Spleen (tissue), 11 donors: ENCODE measurements around the gene FAM240A. TPM values are rescaled to one million over a fixed set of nuclear protein-coding genes. Genes with fewer than 3 reads are reported as not detected.

ENCODE experiments used
- DNase-seq: peaks from one replicate; pipeline ENCODE4 v3.0.0-alpha.2; 2020
- H3K27ac ChIP-seq, 8 donors: fragments of 200-600 bp; sonication (generic) in 7 of 8; 1 replicate in 4 of 8; 2 replicates in 4 of 8; pipeline versions ENCODE4 v1.5.0 to v1.8.0; 2016 to 2021; ENCODE audit warnings: inconsistent platforms in 4 of 8, mild to moderate bottlenecking in 4 of 8, moderate library complexity in 1 of 8
- H3K27me3 ChIP-seq, 7 donors: fragments of 200-600 bp; sonication (generic) in 6 of 7; replicated peaks in 1 of 7; 1 replicate in 4 of 7; 2 replicates in 3 of 7; pipeline versions ENCODE4 v1.5.0 to v1.8.0; 2016 to 2021; ENCODE audit warnings: inconsistent platforms in 3 of 7, mild to moderate bottlenecking in 1 of 7
- H3K36me3 ChIP-seq, 6 donors: fragments of 200-600 bp; sonication (generic) in 5 of 6; 1 replicate in 4 of 6; 2 replicates in 2 of 6; pipeline versions ENCODE4 v1.5.0 to v1.8.0; 2016 to 2021; ENCODE audit warnings: inconsistent platforms in 2 of 6
- H3K4me1 ChIP-seq, 6 donors: fragments of 200-600 bp; sonication (generic) in 5 of 6; 1 replicate in 3 of 6; 2 replicates in 3 of 6; pipeline versions ENCODE4 v1.5.0 to v1.8.0; 2016 to 2021; ENCODE audit warnings: inconsistent platforms in 3 of 6
- H3K4me3 ChIP-seq, 8 donors: fragments of 200-600 bp; sonication (generic) in 7 of 8; 1 replicate in 4 of 8; 2 replicates in 4 of 8; pipeline versions ENCODE4 v1.5.0 to v1.8.0; 2016 to 2021; ENCODE audit warnings: inconsistent platforms in 4 of 8, mild to moderate bottlenecking in 4 of 8, moderate library complexity in 2 of 8
- H3K9me3 ChIP-seq, 8 donors: fragments of 200-600 bp; sonication (generic) in 7 of 8; 1 replicate in 4 of 8; 2 replicates in 4 of 8; pipeline versions ENCODE4 v1.5.0 to v1.8.0; 2016 to 2021; ENCODE audit warnings: inconsistent platforms in 4 of 8
- CTCF ChIP-seq, 11 experiments: fragments of 200-600 bp in 7 of 11; fragments of 450-650 bp in 4 of 11; sonication (generic) in 4 of 11; IDR thresholded peaks in 8 of 11; conservative IDR thresholded peaks in 3 of 11; 1 replicate in 7 of 11; 2 replicates in 4 of 11; pipeline versions ENCODE4 v1.4.0 to v1.8.0; 2016 to 2021; ENCODE audit warnings: antibody characterized with exemption in 11 of 11, inconsistent platforms in 4 of 11, mild to moderate bottlenecking in 1 of 11
- POLR2A ChIP-seq, 3 donors: fragments of 450-650 bp; IDR thresholded peaks; one replicate each; pipeline ENCODE4 v1.5.1; 2017; ENCODE audit warnings: antibody characterized with exemption in 3 of 3, mild to moderate bottlenecking in 1 of 3
- POLR2AphosphoS5 ChIP-seq, 3 donors: sonication (generic); formaldehyde crosslinking; IDR thresholded peaks; one replicate each; pipeline ENCODE4 v1.5.1; 2017; ENCODE audit warnings: antibody characterized with exemption in 3 of 3
- WGBS, 5 donors: extraction: QIAGEN DNeasy Blood & Tissue Kit in 3 of 5; methylation state at CpG; one replicate each; pipeline versions ENCODE4 v1.1.5 to v1.1.7; 2013 to 2018; 5-methylcytosine and 5-hydroxymethylcytosine counted together
- intact Hi-C: fragments of 100-400 bp; cut with DNase I; formaldehyde crosslinking; loops from one replicate; pipeline ENCODE4 v1.15.0; 2023; ENCODE audit warnings: low total_unique reads
- polyA plus RNA-seq, 3 donors: library from polyadenylated mRNA; stranded (reverse); fragments of 200-250 nt; gene quantifications; one replicate each; pipeline ENCODE4 v1.2.1, GENCODE V29; 2013
- total RNA-seq, 7 donors: library from RNA; depleted of rRNA in 3 of 7; stranded (reverse); fragments of >200 nt in 3 of 7; fragmentation: NEBNext Ultra II Directional in 4 of 7; extraction: Animal tissue kit (Norgen Biotek cat#: 25700) in 4 of 7; gene quantifications; one replicate each; pipeline versions ENCODE4 v1.1.0 to v1.2.1, GENCODE V29; 2016 to 2021
- donor health status: healthy with polysubstance abuse.
- donor health status: DM: no; HTN: no; CAD: no; lungs with moderate emphysema.
- donor health status: DM: no; HTN: no; CAD: no.
- donor health status: Bipolar disorder and iron deficiency.
- donor health status: healthy.
- donor health status: DM: no; HTN: no; CAD: no.
- donor health status: DM: yes; HTN: yes; CAD: no.

The FAM240A gene
- total and polyA plus RNA-seq, 10 donors: 0.13 TPM; not detected in 9

GRCh38 chr3:46599590-46599989, 12.7 kb upstream of the FAM240A start:
- no peaks in the 10 kb centered on the region for H3K27me3 ChIP-seq
- intact Hi-C loops: no loop called here
- TF ChIP-seq POLR2AphosphoS5 (IDR thresholded peaks at IDR 0.05): no peak
- no peak for TF ChIP-seq CTCF (IDR thresholded peaks at IDR 0.05 in 8 of 11, conservative IDR thresholded peaks at IDR 0.05 in 3 of 11)
- TF ChIP-seq POLR2A (IDR thresholded peaks at IDR 0.05): no peak
- WGBS, 5 donors: 76 to 96% (median 87%) methylated on average over 5 of the region's 5 CpGs
- peaks cover 0 to 14% (median 3%) of the 10 kb centered on the region in 6 donors for H3K4me1 ChIP-seq
- no peak for DNase-seq
- no peak overlapping the region for H3K4me3 ChIP-seq
- H3K9me3 ChIP-seq: no peaks in the 10 kb centered on the region
- H3K27ac ChIP-seq: no peak overlapping the region
- no peaks in the 10 kb centered on the region for H3K36me3 ChIP-seq

- Histone ChIP-seq H3K27me3 (no peaks in the 10 kb centered on the region), H3K4me3 (no peak overlapping the region), H3K9me3 (no peaks in the 10 kb centered on the region), H3K27ac (no peak overlapping the region), H3K4me1 (peaks cover 0 to 14% (median 3%) of the 10 kb centered on the region in 6 donors), H3K36me3 (no peaks in the 10 kb centered on the region)
- TF ChIP-seq CTCF (IDR thresholded peaks at IDR 0.05 in 8 of 11, conservative IDR thresholded peaks at IDR 0.05 in 3 of 11): no peak
- TF ChIP-seq POLR2A (IDR thresholded peaks at IDR 0.05): no peak
- no peak for TF ChIP-seq POLR2AphosphoS5 (IDR thresholded peaks at IDR 0.05)
- 58 to 77% (median 62%) methylated on average over 1 of the region's 1 CpG for WGBS, 5 donors
- intact Hi-C loops: no loop called here
- DNase-seq: no peak
These were observed 8.8 kb upstream of the FAM240A start for GRCh38 chr3:46603446-46604046.

- no peaks in the 10 kb centered on the region for H3K27me3 ChIP-seq
- H3K27ac ChIP-seq: no peak overlapping the region
- no peaks in the 10 kb centered on the region for H3K36me3 ChIP-seq
- intact Hi-C loops: no loop called here
- TF ChIP-seq CTCF (IDR thresholded peaks at IDR 0.05 in 8 of 11, conservative IDR thresholded peaks at IDR 0.05 in 3 of 11) (no peak), POLR2A (IDR thresholded peaks at IDR 0.05) (no peak), POLR2AphosphoS5 (IDR thresholded peaks at IDR 0.05) (no peak)
- no peak overlapping the region for H3K4me3 ChIP-seq
- DNase-seq: no peak
- H3K9me3 ChIP-seq: no peaks in the 10 kb centered on the region
- H3K4me1 ChIP-seq: peaks cover 0 to 20% (median 3%) of the 10 kb centered on the region in 6 donors
- WGBS, 5 donors: 57 to 73% (median 68%) methylated on average over 2 of the region's 2 CpGs
These were observed 8.2 kb upstream of the FAM240A start for GRCh38 chr3:46604127-46604526.

GRCh38 chr3:46607603-46608028, 4.7 kb upstream of the FAM240A start:
- Histone ChIP-seq H3K4me3 (no peak overlapping the region), H3K27me3 (no peaks in the 10 kb centered on the region), H3K27ac (no peak overlapping the region), H3K36me3 (no peaks in the 10 kb centered on the region), H3K4me1 (peaks cover 0 to 27% (median 3%) of the 10 kb centered on the region in 6 donors), H3K9me3 (no peaks in the 10 kb centered on the region)
- no peak for DNase-seq
- TF ChIP-seq POLR2AphosphoS5 (IDR thresholded peaks at IDR 0.05): no peak
- TF ChIP-seq CTCF (IDR thresholded peaks at IDR 0.05 in 8 of 11, conservative IDR thresholded peaks at IDR 0.05 in 3 of 11): peak in 4 of 11 experiments; percentile 8 to 32 (median 22)
- no peak for TF ChIP-seq POLR2A (IDR thresholded peaks at IDR 0.05)
- 57 to 75% (median 63%) methylated on average over 6 of the region's 6 CpGs for WGBS, 5 donors
- intact Hi-C loops: no loop called here
